OCI-M2 (cell line): ENCODE results near the gene S100A12.

Experiments
- DNase-seq: peaks from one replicate; lab custom pipeline; 2025; ENCODE audit not compliant: unreplicated experiment; lab: John Stamatoyannopoulos, UW

Gene S100A12

GRCh38 chr1:153370146-153370545 is 5.3 kb downstream of the S100A12 start:
- DNase-seq: no peak

GRCh38 chr1:153368495-153368894 is 6.9 kb downstream of the S100A12 start:
- no peak for DNase-seq

GRCh38 chr1:153367090-153367489 is 8.3 kb downstream of the S100A12 start:
- DNase-seq: no peak

GRCh38 chr1:153366261-153366660 is 9.2 kb downstream of the S100A12 start:
- no peak for DNase-seq

- DNase-seq: no peak
Observed at GRCh38 chr1:153365696-153366095, 9.7 kb downstream of the S100A12 start.

GRCh38 chr1:153364766-153365666 is 10.4 kb downstream of the S100A12 start:
- DNase-seq: no peak

- no peak for DNase-seq
Observed at GRCh38 chr1:153364156-153364555, 11.3 kb downstream of the S100A12 start.

GRCh38 chr1:153363641-153364040 is 11.8 kb downstream of the S100A12 start:
- DNase-seq: no peak

- DNase-seq: no peak
Observed at GRCh38 chr1:153362187-153362775, 13.1 kb downstream of the S100A12 start.

GRCh38 chr1:153361480-153362109 is 13.8 kb downstream of the S100A12 start:
- DNase-seq: no peak

GRCh38 chr1:153360592-153361479 is 14.6 kb downstream of the S100A12 start:
- DNase-seq: no peak

GRCh38 chr1:153360190-153360589 is 15.2 kb downstream of the S100A12 start:
- DNase-seq: no peak

- DNase-seq: no peak
Observed at GRCh38 chr1:153359241-153359640, 16.2 kb downstream of the S100A12 start.

GRCh38 chr1:153358691-153358975 is 16.8 kb downstream of the S100A12 start:
- DNase-seq: no peak

- no peak for DNase-seq
Observed at GRCh38 chr1:153357853-153358690, 17.3 kb downstream of the S100A12 start, which contains the start of gene S100A9. Gene S100A9 (plus strand): TSS chr1:153357854. CDS start chr1:153358284, 430 bp downstream.

- no peak for DNase-seq
Observed at GRCh38 chr1:153357076-153357852, 18.2 kb downstream of the S100A12 start.

GRCh38 chr1:153356392-153357075 is 18.9 kb downstream of the S100A12 start:
- no peak for DNase-seq

GRCh38 chr1:153355445-153356071 is 19.9 kb downstream of the S100A12 start:
- no peak for DNase-seq
